NCI-H446 treated with DMSO at 0.1 percent for 48 hours (cell line): ENCODE measurements around the gene INO80.

Experiments used
- DNase-seq: peaks from one replicate; lab custom pipeline; 2025; lab: John Stamatoyannopoulos, UW

The INO80 gene

GRCh38 chr15:40929660-40930429 lies 186.2 kb downstream of the INO80 start:
- DNase-seq = no peak
